GM18511 (cell line): ENCODE data around the gene MROH7.
"Not testable (repeated sequence)": the region's sequence is repeated elsewhere in the genome, so short reads cannot be mapped to it uniquely, and the experiment has no call there.

Experiments
- ATAC-seq: cut with Tn5 transposase; IDR thresholded peaks from one replicate; pipeline ENCODE4 v1.9.1; 2021; ENCODE audit warnings: mild to moderate bottlenecking, moderate library complexity; ENCODE audit not compliant: unreplicated experiment

The MROH7 gene

GRCh38 chr1:54609301-54609921 is 32.2 kb upstream of the MROH7 start:
- ATAC-seq, result no peak

DNA sequence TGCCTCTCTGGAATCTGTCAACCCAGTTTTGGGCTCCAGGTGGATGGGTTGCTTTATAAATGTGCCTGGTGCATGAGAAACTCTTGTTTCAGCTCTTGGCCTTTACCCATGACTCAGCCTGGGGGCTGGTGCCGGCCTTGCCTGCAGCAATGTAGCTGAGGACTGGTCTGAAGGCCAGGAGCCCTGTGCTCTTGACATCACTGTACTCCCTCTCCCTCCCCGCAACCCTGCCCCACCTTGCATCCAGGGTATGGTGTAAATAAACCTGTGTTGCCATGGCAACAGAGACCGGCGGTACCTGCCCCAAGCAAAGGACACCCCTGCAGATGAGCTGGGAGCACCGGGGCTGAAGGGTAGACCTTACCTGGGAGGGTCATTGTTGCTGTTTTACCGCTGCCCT is 31.5 kb upstream of the MROH7 start:
- no peak for ATAC-seq

DNA sequence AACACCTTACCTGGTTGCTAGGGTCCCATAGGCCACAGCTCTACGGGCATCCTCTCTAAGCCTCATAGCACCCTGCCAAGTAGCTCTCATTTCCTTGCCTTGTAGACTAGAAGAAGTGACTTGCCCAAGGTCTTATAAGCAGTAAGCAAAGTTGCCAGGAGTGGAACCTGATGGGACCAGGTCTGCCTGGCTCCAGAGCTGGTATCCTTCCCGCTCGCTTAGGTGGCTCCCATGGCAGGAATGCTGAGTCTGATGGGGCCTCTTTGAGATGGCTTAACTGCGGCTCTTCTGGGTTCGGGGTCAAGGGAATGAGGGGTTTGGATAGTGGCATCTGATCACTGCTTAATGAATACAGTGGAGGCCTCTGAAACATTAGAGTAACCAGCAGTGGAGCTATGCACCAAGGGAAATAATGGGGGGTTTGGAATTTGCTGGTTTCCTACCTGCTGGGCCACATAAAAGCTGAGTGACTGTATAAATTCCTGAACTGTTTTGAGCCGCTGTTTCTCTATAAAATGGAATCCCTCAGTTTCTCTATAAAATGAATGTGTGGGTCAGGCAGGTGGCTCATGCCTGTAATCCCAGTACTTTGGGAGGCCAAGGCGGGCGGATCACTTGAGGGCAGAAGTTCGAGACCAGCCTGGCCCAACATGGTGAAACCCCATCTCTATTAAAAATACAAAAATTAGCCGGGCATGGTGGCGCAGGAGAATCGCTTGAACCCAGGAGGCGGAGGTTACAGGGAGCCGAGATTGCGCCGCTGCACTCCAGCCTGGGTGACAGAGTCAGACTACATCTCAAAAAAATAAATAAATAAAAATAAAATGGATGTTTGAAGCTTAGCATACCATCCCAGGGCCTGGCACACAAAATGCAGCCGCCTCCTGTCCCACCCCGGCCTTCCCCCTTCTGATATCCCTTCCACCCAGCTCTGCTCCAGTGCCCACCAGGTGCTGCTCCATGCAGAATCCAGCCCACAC is 30.7 kb upstream of the MROH7 start:
- no peak for ATAC-seq

DNA sequence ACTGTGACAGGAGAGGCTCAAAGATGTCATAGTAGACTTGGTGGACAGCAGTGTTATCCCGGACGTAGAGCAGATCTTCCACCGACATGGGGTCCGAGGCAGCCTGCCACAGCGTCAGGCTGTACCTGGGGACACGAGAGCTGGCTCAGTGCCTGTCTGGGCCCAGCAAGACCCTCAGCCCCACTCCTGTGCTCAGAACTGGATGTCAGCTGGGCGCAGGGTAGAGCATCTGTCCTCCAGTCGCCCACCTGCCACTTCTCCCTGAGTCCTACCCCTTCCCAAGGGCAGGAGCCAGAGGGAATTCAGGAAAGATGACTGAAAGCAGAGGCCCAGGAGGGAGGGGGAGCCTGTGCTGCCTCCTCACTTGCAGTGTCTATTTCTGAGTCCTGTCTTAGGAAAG is 30.0 kb upstream of the MROH7 start:
- ATAC-seq, result no peak

DNA sequence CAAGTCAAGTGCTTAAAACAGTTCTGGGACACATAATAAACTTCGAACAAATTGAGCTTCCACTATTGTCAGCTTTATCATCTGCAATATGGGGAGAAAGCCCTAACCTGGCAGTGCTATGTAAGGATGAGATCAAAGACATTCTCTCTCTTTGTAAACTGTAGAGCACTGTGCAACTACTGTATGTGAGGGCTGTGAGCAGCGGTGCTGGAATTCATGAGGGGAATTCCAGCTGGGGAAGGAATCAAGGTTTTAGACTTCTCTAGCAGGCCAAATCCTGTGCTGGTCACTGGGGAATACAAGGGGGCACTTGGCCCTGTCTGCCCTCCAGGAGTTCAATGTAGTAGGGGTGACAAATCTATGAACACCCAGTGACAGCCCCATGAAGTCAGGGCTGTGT is 27.6 kb upstream of the MROH7 start:
- ATAC-seq, result no peak

DNA sequence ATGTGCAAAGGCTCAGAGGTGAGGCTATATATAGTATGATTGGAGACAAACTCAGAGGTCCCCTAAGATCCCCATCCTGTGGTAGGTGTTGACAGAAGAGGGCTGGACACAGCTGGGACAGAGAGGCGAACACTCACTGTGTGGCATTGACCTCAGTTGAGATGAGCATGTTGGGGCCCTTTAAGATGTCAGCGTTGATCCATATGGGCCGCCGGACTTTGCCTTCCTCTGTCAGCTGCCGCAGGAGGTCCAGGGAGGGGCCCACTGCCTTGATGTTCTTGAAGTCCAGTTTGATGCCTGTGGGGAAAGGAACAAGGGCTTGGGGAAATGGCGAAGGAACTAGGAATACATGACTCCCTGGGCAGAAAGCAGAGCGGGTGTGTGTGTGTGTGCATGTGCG is 27.0 kb upstream of the MROH7 start:
- no peak for ATAC-seq

DNA sequence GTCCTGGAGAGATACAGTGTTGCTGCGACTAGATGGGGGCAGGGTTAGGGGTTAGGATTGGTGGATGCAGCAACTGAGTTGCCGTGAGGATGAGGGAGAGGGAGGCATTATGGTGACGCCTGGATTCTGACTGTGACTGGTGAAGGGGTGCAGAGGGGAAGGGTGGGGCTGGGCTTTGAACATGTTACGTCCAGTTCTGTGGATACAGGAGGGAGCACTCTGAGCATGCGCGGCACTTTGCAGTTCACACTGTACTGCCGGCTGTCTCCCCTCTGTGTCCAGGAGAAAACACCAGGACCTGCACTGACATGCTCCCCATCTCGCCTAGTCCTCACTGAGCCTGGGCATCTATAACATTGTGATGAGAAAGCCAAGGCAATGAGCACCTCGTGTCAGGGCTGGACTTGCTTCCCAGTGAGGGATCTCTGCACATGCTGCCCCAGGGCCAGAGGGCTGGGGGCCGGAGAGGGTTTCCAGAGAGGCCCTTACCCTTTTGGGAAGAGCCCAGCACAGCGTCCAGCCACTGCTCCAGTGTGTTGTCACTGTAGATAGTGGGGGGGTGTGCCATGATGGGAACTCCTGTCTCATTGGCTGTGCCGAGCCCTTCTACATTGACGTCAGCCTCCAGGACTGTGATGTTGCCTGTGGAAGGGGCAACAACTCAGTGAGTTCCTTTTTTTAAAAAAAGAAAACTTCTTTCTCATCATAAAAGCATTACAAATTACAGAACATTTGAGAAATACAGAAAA is 25.9 kb upstream of the MROH7 start:
- no peak for ATAC-seq

- no peak for ATAC-seq
Measured at GRCh38 chr1:54619749-54620148, 21.8 kb upstream of the MROH7 start.

- ATAC-seq, result no peak
Measured at GRCh38 chr1:54623216-54624007, 18.2 kb upstream of the MROH7 start, which contains the start of gene FAM151A. Gene FAM151A, minus strand, starts transcription at chr1:54623525. Its CDS starts 130 bp downstream, at chr1:54623395.

GRCh38 chr1:54624466-54625464 is 16.8 kb upstream of the MROH7 start:
- no peak for ATAC-seq

DNA sequence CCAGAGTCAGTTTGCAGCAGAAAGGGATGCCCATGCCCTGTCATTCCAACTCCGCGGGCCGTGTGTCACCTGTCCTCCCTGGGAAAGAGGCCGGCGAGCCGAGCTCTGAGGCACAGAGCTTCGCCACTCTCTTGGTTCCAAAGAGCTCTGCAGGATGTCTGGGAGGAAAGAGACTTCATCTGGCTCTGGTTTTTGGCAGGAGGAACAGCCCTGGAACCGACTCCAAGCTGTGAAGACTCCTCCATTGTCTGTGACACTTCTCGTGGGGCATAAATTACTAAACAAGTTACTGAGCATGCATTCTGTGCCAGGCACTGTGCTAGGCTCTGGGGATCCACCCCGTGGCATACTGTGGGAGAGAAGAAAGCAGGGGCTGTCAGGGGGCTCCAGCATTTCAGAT is 14.4 kb upstream of the MROH7 start:
- no peak for ATAC-seq

DNA sequence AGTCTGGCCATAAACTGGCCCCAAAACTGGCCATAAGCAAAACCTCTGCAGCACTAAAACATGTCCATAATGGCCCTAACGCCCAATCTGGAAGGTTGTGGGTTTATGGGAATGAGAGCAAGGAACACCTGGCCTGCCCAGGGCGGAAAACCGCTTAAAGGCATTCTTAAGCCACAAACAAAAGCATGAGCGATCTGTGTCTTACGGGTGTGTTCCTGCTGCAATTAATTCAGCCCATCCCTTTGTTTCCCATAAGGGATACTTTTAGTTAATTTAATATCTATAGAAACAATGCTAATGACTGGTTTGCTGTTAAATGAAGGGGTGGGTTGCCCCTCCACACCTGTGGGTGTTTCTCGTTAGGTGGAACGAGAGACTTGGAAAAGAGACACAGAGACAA is 5.8 kb upstream of the MROH7 start:
- ATAC-seq, result not testable (repeated sequence)

- not testable (repeated sequence) for ATAC-seq
Measured at GRCh38 chr1:54636461-54637446, 4.8 kb upstream of the MROH7 start.

- no peak for ATAC-seq
Measured at GRCh38 chr1:54640361-54640760, 1.2 kb upstream of the MROH7 start.

- no peak for ATAC-seq
Measured at GRCh38 chr1:54643736-54644135, 2.1 kb downstream of the MROH7 start.

- no peak for ATAC-seq
Measured at GRCh38 chr1:54645806-54646676, 4.5 kb downstream of the MROH7 start.
